ENCODE measurements around the gene CASZ1.

DNA sequence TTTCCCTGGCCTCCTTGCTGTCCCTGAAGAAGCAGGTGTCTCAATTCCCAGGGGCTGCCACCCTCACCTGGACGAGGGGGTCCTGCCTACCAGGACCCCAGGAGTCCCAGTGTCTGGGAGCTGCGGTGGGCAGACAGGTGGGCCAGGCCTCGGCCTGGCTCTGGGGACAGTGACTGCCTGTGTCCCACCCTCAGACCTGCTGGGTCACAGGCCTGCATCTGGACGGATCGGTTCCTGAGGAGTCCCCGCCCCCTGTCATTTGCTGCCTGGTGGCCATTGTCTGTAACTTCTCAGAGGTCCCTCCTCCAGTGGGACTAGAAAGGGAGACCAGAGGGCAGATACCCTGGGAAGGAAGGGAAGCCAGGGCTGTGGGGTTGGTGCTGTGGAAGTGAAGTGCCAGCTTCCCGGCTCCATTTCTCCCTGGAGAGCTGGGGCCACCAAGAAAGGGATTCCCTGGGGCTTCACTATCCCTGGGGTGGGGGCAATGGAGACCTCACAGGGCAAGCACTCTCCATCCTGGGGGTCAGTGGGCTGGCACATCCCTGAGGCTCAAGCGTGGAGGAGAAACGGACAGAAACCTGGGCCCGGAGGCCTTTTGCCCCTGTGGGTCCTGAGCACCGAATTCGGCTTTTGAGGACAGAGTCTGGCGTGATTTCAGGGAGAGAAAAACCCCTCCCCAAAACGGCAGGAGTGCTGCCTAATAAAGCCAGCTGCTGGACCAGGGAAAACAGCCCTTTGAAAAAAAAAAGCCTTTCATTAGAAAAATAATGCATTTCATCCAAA is 164.4 kb downstream of the CASZ1 start:
- TF ChIP-seq, protein P1, sequence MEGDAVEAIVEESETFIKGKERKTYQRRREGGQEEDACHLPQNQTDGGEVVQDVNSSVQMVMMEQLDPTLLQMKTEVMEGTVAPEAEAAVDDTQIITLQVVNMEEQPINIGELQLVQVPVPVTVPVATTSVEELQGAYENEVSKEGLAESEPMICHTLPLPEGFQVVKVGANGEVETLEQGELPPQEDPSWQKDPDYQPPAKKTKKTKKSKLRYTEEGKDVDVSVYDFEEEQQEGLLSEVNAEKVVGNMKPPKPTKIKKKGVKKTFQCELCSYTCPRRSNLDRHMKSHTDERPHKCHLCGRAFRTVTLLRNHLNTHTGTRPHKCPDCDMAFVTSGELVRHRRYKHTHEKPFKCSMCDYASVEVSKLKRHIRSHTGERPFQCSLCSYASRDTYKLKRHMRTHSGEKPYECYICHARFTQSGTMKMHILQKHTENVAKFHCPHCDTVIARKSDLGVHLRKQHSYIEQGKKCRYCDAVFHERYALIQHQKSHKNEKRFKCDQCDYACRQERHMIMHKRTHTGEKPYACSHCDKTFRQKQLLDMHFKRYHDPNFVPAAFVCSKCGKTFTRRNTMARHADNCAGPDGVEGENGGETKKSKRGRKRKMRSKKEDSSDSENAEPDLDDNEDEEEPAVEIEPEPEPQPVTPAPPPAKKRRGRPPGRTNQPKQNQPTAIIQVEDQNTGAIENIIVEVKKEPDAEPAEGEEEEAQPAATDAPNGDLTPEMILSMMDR (IDR thresholded peaks at IDR 0.05): no peak
- TF ChIP-seq POLR2A (IDR thresholded peaks at IDR 0.05; ENCODE audit: low read depth) (no peak), POLR2AphosphoS5 (IDR thresholded peaks at IDR 0.05) (no peak)
